GM19452 (cell line): ENCODE data around the gene OPCML.

Experiments used
- ATAC-seq: cut with Tn5 transposase; IDR thresholded peaks from one replicate; pipeline ENCODE4 v1.9.1; 2021; ENCODE audit not compliant: unreplicated experiment

Gene OPCML

DNA sequence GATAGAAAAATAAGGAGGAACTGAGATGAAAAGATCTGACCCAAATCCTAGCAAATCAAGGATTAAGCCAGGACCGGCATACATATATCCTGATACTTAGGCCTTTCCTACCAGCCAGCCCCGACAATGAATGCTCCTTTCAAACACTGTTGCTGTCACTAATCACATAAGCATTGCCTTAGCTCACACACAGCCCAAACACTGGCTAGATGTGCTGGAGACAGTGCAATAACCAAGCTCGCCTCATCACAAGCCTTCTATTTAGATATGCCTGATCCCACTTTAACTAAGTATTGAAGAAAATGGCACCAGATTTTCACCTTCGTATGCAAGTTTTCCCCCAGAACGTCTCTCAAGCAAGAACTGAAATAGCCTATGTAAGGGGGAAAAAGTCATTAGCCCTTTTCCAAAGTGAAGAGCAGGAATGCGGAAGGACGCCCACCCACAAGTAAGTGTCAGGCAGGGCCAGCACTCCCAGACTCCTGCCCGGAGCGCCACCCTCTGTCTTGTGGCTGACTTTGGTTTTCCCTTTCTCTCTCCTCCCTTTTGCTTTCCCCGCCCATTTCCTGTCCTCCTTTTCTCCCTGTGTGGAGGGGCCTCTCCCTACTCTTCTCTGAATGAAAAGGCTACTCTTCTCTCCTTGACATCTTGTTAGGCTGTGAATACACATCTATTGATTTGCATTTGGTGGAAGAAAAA is 8.9 kb upstream of the OPCML start:
- no peak for ATAC-seq

- no peak for ATAC-seq
These were observed 3.9 kb upstream of the OPCML start for GRCh38 chr11:133536198-133536597.

DNA sequence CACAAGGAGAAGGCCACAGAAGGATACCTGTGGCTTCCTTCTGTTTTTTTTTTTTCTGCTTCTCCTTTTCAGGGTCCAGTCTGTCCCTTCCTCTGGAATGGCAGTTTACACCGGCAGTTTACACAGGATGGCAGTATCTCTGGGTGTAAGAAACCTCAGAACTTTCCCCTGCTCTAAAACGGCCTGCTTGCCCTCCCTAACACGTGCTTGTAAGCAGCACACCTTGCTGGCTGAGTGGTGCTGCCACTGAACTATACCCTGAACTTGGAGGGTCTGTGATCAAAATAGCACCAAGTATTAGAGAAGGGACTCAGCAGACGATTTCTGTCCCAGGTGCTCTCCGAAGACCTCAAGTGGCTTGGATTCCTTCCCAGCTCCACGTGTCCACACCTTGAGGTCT is 904 bp upstream of the OPCML start:
- no peak for ATAC-seq

GRCh38 chr11:133531458-133531857 is 843 bp downstream of the OPCML start:
- no peak for ATAC-seq

- no peak for ATAC-seq
These were observed 1.8 kb downstream of the OPCML start for GRCh38 chr11:133530501-133530835.

DNA sequence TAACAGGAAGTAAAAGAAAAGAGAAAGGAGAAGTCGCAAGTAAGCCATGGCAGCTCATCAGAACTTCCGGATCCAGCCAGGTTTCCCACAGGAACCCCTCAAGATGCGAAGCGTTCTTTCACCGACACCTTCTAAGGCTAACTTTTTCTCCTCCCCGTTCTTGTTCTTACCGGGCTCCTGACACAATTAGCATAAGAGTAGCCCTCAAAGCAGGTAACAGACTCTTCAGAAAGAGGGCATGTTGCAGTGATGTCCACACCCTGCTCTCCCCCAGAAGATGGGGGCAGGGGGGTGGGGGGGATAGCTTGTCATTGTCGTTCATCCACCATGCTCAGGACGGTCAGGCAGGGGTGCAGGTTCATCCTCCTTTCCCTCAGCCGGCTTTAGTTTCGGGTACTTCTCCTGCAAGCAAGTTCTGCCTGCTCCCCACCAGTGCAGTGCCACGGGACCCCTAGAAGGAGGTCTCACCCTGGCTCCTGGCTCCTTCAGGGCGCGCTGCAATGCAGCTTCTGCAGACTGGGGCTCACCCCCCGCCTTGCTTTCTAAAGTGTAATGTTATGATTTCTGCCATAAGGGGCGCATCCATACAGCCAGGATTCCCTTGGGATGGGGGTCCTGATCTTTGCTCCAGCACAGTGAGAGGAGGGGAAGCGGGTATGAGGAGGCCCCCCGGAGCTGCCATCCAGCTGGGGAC is 2.3 kb downstream of the OPCML start:
- ATAC-seq: no peak

GRCh38 chr11:133526790-133527189 is 5.5 kb downstream of the OPCML start:
- no peak for ATAC-seq

GRCh38 chr11:133525976-133526375 is 6.3 kb downstream of the OPCML start:
- ATAC-seq: no peak

DNA sequence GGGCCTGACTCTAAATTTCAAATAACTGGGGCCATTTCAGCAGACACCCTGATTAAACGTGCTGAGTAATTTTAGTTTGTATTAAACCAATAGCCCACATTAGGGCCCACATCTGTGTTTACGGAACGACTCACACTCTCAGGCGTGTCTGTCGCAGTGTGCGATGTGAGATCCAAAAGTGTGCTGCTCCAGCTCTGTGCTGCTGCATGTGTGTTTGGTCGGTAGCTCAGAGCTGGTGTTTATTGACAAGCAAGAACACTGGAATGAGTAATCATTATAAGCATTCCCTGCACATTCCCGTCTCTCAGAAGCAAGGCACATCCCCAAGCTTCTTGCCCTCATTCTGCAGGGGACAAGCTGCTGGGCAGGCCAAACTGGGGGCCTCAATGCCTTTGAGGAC is 7.8 kb downstream of the OPCML start:
- no peak for ATAC-seq

GRCh38 chr11:133522344-133522743 is 10.0 kb downstream of the OPCML start:
- ATAC-seq: no peak

DNA sequence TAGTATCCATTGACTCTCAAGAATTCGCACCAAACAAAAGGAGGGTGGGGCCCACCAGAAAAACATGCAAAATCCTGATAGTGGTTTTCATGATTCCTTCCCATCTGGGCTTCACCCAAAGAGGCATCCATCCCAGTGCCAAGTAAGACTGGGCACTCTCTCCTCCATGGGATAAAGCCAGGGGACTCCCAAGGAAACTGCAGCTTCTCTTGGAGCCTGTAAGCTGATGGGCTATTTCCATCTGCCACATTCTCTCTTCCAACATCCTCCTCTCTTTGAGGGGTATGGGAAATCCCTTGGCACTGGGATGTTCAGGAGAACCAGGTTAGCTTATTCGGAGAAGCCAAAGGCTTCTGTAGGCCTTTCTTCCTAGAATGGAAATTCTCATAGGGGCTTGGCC is 10.8 kb downstream of the OPCML start:
- ATAC-seq: no peak

- ATAC-seq: no peak
These were observed 11.6 kb downstream of the OPCML start for GRCh38 chr11:133520707-133521106.

GRCh38 chr11:133519560-133519959 is 12.7 kb downstream of the OPCML start:
- no peak for ATAC-seq

GRCh38 chr11:133518702-133519264 is 13.5 kb downstream of the OPCML start:
- no peak for ATAC-seq

DNA sequence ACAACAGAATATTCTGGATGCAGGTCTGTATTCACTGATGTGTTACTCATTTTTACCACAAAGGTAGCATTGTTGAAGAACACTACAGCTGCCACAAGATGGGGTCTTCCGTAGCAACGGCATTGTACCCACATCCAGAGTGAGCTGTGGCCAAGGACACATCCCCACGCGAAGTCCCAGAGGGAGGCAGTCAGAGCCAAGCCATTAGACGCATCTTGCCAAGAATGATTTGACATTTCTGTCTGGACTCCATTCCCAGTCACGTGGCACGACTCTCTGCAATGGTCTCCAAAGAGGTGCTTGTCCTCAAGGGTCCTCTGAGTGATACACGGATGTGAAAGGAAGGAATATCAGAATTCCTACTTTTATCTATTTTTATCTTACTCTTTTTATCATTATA is 15.5 kb downstream of the OPCML start:
- ATAC-seq: no peak

GRCh38 chr11:133515107-133515506 is 17.2 kb downstream of the OPCML start:
- no peak for ATAC-seq

DNA sequence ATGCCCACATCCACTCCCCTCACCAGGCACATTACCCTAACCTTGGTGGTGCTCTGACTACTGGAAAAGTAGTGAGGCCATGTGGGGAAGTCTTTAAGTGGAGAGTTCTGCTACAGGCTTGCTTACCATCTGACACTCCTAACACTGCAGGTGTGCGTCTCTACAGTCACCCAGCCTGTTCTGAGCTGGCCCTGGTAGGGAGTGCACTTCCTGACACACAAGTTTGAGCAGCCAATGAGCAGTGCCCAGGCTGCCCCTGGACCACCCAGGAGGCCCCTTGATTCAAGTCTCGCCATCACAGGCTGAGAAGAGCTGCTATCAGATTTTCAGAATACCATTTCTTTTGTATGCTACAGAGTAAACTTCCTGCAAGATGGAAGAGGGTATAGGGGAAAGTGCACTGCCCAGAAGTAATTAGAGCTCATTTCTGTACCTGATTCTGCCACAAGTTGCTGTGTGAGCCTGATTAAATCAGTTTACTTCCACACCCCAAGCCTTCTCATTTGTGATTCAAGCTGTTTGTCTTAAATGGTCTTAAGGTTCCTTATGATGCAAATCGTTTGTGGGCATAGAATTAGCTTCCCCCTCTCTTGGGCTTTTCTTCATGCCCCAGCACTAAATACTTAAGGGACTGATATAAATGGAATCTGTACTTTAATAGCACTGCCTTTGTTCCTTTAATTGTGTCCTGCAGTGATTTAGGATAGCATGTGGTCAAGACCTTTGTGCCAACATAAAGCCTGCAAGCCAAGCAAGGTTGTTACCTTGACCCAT is 22.2 kb downstream of the OPCML start:
- no peak for ATAC-seq

DNA sequence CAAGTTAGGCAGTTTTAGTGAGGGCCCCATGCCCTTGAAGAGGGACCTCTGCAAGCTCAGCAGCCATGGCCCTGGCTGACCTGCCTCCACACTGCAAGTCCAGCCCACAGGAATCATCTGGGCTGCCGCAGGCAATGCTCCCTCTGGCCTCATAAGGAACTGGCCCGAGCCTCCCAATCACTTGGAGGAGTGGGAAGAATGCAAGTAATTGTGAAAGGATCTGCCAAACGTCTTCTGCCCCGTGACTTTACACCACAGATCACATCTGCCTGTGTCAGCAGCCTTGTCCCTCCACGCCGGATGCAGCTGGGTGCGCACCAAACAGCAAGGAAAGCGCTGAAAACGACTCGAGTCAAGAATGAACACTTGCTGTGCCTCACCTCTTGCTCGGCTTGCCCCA is 23.8 kb downstream of the OPCML start:
- ATAC-seq: no peak

DNA sequence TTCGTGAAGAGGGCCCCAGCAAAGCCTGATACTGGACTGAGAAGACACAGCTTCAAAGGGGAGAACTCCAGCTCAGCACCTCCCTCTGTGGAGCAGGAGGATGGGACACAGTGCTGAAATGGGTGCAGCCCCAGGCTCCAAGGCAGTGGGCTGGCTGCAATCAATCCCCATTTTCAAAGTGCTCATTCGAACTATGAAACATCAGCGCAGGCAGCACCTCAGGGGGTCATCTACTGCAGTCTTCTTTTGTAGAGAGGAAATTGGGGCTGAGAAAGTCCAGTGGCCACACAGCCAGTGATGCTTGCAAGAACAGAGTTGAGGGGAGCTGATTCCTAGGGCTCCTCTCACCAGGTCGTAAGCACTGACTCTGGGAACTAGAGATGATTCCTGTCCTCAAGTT is 25.1 kb downstream of the OPCML start:
- no peak for ATAC-seq

DNA sequence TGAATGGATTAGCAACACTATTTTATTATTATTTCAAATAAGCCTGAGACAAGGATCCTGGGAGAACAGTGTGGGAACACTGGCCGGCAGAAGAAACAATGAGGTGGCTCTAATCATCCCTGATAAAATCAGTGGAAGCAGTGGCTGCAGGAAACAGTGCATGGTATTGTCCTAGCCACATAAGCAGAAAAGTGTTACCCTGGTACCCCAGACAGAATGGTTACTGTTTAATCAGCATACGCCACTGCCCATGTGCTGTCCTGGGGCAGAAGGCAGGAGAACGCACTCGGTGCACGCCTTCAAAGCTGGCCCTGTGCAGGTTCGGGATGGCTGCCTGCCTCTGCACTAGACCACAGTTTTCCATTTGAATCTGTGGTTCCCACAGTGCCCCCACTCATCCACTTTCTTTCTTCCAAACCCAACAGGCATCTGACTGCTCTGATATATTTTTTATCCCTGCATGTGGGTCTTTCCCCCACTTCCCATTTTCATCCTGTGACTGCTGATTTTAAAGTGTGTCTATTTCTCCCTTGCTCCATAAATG is 25.7 kb downstream of the OPCML start:
- no peak for ATAC-seq

- no peak for ATAC-seq
These were observed 26.3 kb downstream of the OPCML start for GRCh38 chr11:133506023-133506422.

DNA sequence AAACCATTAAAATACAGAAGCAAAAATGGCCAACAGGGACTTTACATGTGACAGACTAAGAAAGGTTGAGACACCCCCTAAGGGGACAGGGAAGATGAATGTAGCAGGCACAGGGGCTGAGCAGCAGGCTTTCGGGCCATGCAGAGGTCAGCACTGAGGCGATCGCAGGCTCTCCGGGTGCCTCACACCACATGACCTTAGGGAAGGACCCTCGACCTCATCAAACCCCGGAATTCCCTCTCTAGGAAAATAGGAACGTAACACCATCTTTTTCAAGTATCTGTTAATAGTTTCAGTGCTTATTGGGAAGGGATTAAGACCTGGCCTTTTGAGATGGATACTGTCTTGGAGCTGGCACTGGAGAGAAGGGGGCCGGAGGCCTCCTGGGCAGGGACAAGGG is 27.4 kb downstream of the OPCML start:
- no peak for ATAC-seq
